Vagina (tissue), 2 donors: ENCODE data around the gene ANKS4B.

Source experiments
- CTCF ChIP-seq, 3 experiments: fragments of 450-650 bp in 2 of 3; fragments of 200-600 bp in 1 of 3; sonication (generic) in 1 of 3; IDR thresholded peaks; one replicate each; pipeline ENCODE4 v1.5.1; 2017 to 2019; ENCODE audit warnings: antibody characterized with exemption in 3 of 3, mild to moderate bottlenecking in 2 of 3, moderate library complexity in 2 of 3
- POLR2A ChIP-seq, 2 donors: fragments of 450-650 bp; IDR thresholded peaks; one replicate each; pipeline ENCODE4 v1.6.1; 2017; ENCODE audit warnings: antibody characterized with exemption in 2 of 2, mild to moderate bottlenecking in 2 of 2, moderate library complexity in 2 of 2
- POLR2AphosphoS5 ChIP-seq, 2 donors: sonication (generic); formaldehyde crosslinking; IDR thresholded peaks; one replicate each; pipeline ENCODE4 v1.9.0; 2017; ENCODE audit warnings: antibody characterized with exemption in 2 of 2, mild to moderate bottlenecking in 2 of 2, low read depth in 1 of 2; ENCODE audit not compliant: insufficient read depth in 1 of 2

- TF ChIP-seq CTCF (IDR thresholded peaks at IDR 0.05) = no peak
- TF ChIP-seq POLR2AphosphoS5 (IDR thresholded peaks at IDR 0.05; ENCODE audit: insufficient read depth in 1 of 2, low read depth in 1 of 2) = no peak
- no peak for TF ChIP-seq POLR2A (IDR thresholded peaks at IDR 0.05)
These were observed 69.0 kb downstream of the ANKS4B start for GRCh38 chr16:21302454-21302853.
